Adrenal gland (tissue), 12 donors: ENCODE results near the gene RER1. TPM values are rescaled to one million over a fixed set of nuclear protein-coding genes. Genes with fewer than 3 reads are reported as not detected.
A peak's percentile ranks its signal among the peaks of the same experiment; 100 is the strongest.

Experiments
- DNase-seq, 7 donors: peaks; one replicate each; pipeline ENCODE4 v3.0.0-alpha.2; 2019 to 2020
- H3K27ac ChIP-seq, 5 donors: fragments of 200-600 bp; sonication (generic) in 4 of 5; 1 replicate in 3 of 5; 2 replicates in 2 of 5; pipeline versions ENCODE4 v1.5.1 to v1.8.0; 2016 to 2020; ENCODE audit warnings: mild to moderate bottlenecking in 1 of 5
- H3K27me3 ChIP-seq: fragments of 200-600 bp; 2 replicates; pipeline ENCODE4 v1.8.0; 2021
- H3K36me3 ChIP-seq, 2 donors: fragments of 200-600 bp; replicated peaks in 1 of 2; 1 replicate in 1 of 2; 2 replicates in 1 of 2; pipeline versions ENCODE4 v1.5.1 to v1.8.0; 2018 to 2022
- H3K4me1 ChIP-seq, 2 donors: fragments of 200-600 bp; replicated peaks in 1 of 2; 1 replicate in 1 of 2; 2 replicates in 1 of 2; pipeline versions ENCODE4 v1.5.1 to v1.8.0; 2018 to 2021
- H3K4me3 ChIP-seq, 4 donors: fragments of 200-600 bp; sonication (generic) in 3 of 4; one replicate each; pipeline ENCODE4 v1.5.1; 2016 to 2018
- H3K9me3 ChIP-seq, 3 donors: fragments of 200-600 bp; sonication (generic) in 1 of 3; replicated peaks in 1 of 3; 1 replicate in 2 of 3; 2 replicates in 1 of 3; pipeline versions ENCODE4 v1.5.1 to v1.8.0; 2016 to 2021
- CTCF ChIP-seq, 6 experiments: fragments of 450-650 bp in 4 of 6; fragments of 200-600 bp in 2 of 6; sonication (generic) in 1 of 6; IDR thresholded peaks; 1 replicate in 5 of 6; 2 replicates in 1 of 6; pipeline versions ENCODE4 v1.5.1 to v1.8.0; 2016 to 2021; ENCODE audit warnings: antibody characterized with exemption in 6 of 6, mild to moderate bottlenecking in 2 of 6, moderate library complexity in 1 of 6
- POLR2A ChIP-seq, 2 donors: fragments of 450-650 bp; IDR thresholded peaks; one replicate each; pipeline ENCODE4 v1.6.1; 2017; ENCODE audit warnings: antibody characterized with exemption in 2 of 2, mild to moderate bottlenecking in 2 of 2, moderate library complexity in 1 of 2
- WGBS, 4 donors: extraction: QIAGEN DNeasy Blood & Tissue Kit in 2 of 4; methylation state at CpG; one replicate each; pipeline versions ENCODE4 v1.1.5 to v1.1.7; 2013 to 2017; 5-methylcytosine and 5-hydroxymethylcytosine counted together
- intact Hi-C, 2 donors: fragments of 100-400 bp; cut with DNase I; formaldehyde crosslinking; loops; one replicate each; pipeline versions ENCODE4 v1.14.1 to v1.15.0; 2022 to 2023
- polyA plus RNA-seq, 3 donors: library from polyadenylated mRNA; stranded (reverse); fragments of 200-250 nt in 2 of 3; fragments of 350-450 nt in 1 of 3; fragmentation: Illumina TruSeq in 1 of 3; extraction: RNeasy Lipid Tissue Mini Kit (QIAGEN cat#74804) in 1 of 3; gene quantifications; one replicate each; pipeline ENCODE4 v1.2.3, GENCODE V29; 2013 to 2014
- total RNA-seq, 9 donors: library from RNA; depleted of rRNA in 4 of 9; stranded (reverse); fragments of >200 nt in 4 of 9; fragments of 120-200 nt in 1 of 9; fragmentation: NEBNext Ultra II Directional in 1 of 9; extraction: Animal tissue kit (Norgen Biotek cat#: 25700) in 1 of 9; gene quantifications; one replicate each; pipeline versions ENCODE4 v1.1.0 to v1.2.4, GENCODE V29; 2013 to 2023
- donor health status: healthy with polysubstance abuse.
- donor health status: Bipolar disorder and iron deficiency.
- donor health status: DM: yes; HTN: yes; CAD: no.
- donor health status: DM: no; HTN: no; CAD: no.
- donor health status: DM: no; HTN: no; CAD: no.
- donor health status: DM: yes; HTN: yes; CAD: no.

Gene RER1
- total and polyA plus RNA-seq, 12 donors = 106 to 345 (median 167) TPM

- H3K9me3 ChIP-seq = no peaks in the 10 kb centered on the region
- no peaks in the 10 kb centered on the region for H3K4me1 ChIP-seq
- no peaks in the 10 kb centered on the region for H3K27me3 ChIP-seq
- intact Hi-C loops = no loop called here
- no peak overlapping the region for H3K27ac ChIP-seq
- TF ChIP-seq POLR2A (IDR thresholded peaks at IDR 0.05) (no peak), CTCF (IDR thresholded peaks at IDR 0.05) (no peak)
- H3K36me3 ChIP-seq = no peaks in the 10 kb centered on the region
- no peak for DNase-seq
- 90 to 96% (median 92%) methylated on average over 4 to 11 of the region's 11 CpGs for WGBS, 4 donors
- no peak overlapping the region for H3K4me3 ChIP-seq
Observed at GRCh38 chr1:2352341-2352896, 39.2 kb upstream of the RER1 start.

- TF ChIP-seq CTCF (IDR thresholded peaks at IDR 0.05) (no peak), POLR2A (IDR thresholded peaks at IDR 0.05) (no peak)
- Histone ChIP-seq H3K27ac (peak overlapping the region in 1 of 5 donors; percentile 30), H3K9me3 (no peaks in the 10 kb centered on the region), H3K4me1 (no peaks in the 10 kb centered on the region), H3K36me3 (no peaks in the 10 kb centered on the region), H3K27me3 (no peaks in the 10 kb centered on the region), H3K4me3 (no peak overlapping the region)
- DNase-seq = no peak
- intact Hi-C loops = no loop called here
- WGBS, 4 donors = 72 to 83% (median 81%) methylated on average over 15 to 21 of the region's 21 CpGs
Observed at GRCh38 chr1:2352897-2353550, 38.6 kb upstream of the RER1 start.

GRCh38 chr1:2353551-2354438 is 37.8 kb upstream of the RER1 start:
- peak overlapping the region in 1 of 5 donors; percentile 30 for H3K27ac ChIP-seq
- intact Hi-C loops = no loop called here
- no peak for DNase-seq
- no peaks in the 10 kb centered on the region for H3K36me3 ChIP-seq
- H3K9me3 ChIP-seq = no peaks in the 10 kb centered on the region
- no peak overlapping the region for H3K4me3 ChIP-seq
- 81 to 88% (median 86%) methylated on average over 23 to 28 of the region's 28 CpGs for WGBS, 4 donors
- TF ChIP-seq POLR2A (IDR thresholded peaks at IDR 0.05) (no peak), CTCF (IDR thresholded peaks at IDR 0.05) (no peak)
- H3K4me1 ChIP-seq = no peaks in the 10 kb centered on the region
- H3K27me3 ChIP-seq = no peaks in the 10 kb centered on the region
